ENCODE results near the gene ANHX.
"Not testable (repeated sequence)": the region's sequence is repeated elsewhere in the genome, so short reads cannot be mapped to it uniquely, and the experiment has no call there.

ANHX gene

GRCh38 chr12:133235401-133236112, at the start of gene ANHX:
ANHX (minus strand) TSS chr12:133235877; CDS start chr12:133234356, 1,521 bp downstream.
- DNase-seq (ENCODE audit: low read depth), result no peak

- DNase-seq (ENCODE audit: low read depth), result not testable (repeated sequence)
These were observed 29.0 kb upstream of the ANHX start for GRCh38 chr12:133264668-133265067.

GRCh38 chr12:133264173-133264572, 28.5 kb upstream of the ANHX start:
- no peak for DNase-seq (ENCODE audit: low read depth)

- DNase-seq (ENCODE audit: low read depth), result no peak
These were observed 20.6 kb upstream of the ANHX start for GRCh38 chr12:133256321-133256720.

- not testable (repeated sequence) for DNase-seq (ENCODE audit: low read depth)
These were observed 20.2 kb upstream of the ANHX start for GRCh38 chr12:133255833-133256232.

- DNase-seq (ENCODE audit: low read depth), result no peak
These were observed 16.1 kb upstream of the ANHX start for GRCh38 chr12:133251732-133252131.

GRCh38 chr12:133236556-133236955, 879 bp upstream of the ANHX start:
- no peak for DNase-seq (ENCODE audit: low read depth)

GRCh38 chr12:133236144-133236543, 467 bp upstream of the ANHX start:
- no peak for DNase-seq (ENCODE audit: low read depth)

GRCh38 chr12:133234971-133235370, 706 bp downstream of the ANHX start:
- DNase-seq (ENCODE audit: low read depth), result no peak

GRCh38 chr12:133233993-133234564, 1.6 kb downstream of the ANHX start:
- no peak for DNase-seq (ENCODE audit: low read depth)

GRCh38 chr12:133233006-133233405, 2.7 kb downstream of the ANHX start:
- no peak for DNase-seq (ENCODE audit: low read depth)

- DNase-seq (ENCODE audit: low read depth), result no peak
These were observed 4.7 kb downstream of the ANHX start for GRCh38 chr12:133231001-133231400.

- no peak for DNase-seq (ENCODE audit: low read depth)
These were observed 8.3 kb downstream of the ANHX start for GRCh38 chr12:133227281-133227852.

GRCh38 chr12:133226690-133227089, 9.0 kb downstream of the ANHX start:
- DNase-seq (ENCODE audit: low read depth), result no peak

GRCh38 chr12:133225527-133225926, 10.2 kb downstream of the ANHX start:
- DNase-seq (ENCODE audit: low read depth), result no peak

GRCh38 chr12:133222211-133222610, 13.5 kb downstream of the ANHX start:
- DNase-seq (ENCODE audit: low read depth), result no peak

GRCh38 chr12:133221241-133221640, 14.4 kb downstream of the ANHX start:
- no peak for DNase-seq (ENCODE audit: low read depth)

- no peak for DNase-seq (ENCODE audit: low read depth)
These were observed 15.2 kb downstream of the ANHX start for GRCh38 chr12:133220521-133220920.

GRCh38 chr12:133217219-133217618, 18.5 kb downstream of the ANHX start:
- no peak for DNase-seq (ENCODE audit: low read depth)

GRCh38 chr12:133215724-133216123, 20.0 kb downstream of the ANHX start:
- DNase-seq (ENCODE audit: low read depth), result no peak

GRCh38 chr12:133206390-133206789, 29.3 kb downstream of the ANHX start:
- DNase-seq (ENCODE audit: low read depth), result no peak

GRCh38 chr12:133204264-133204603, 31.4 kb downstream of the ANHX start:
- DNase-seq (ENCODE audit: low read depth), result no peak

GRCh38 chr12:133203344-133204263, 32.1 kb downstream of the ANHX start:
- DNase-seq (ENCODE audit: low read depth), result no peak

Data from stimulated activated CD8-positive, alpha-beta memory T cell treated with anti-CD3 and anti-CD28 coated beads, Interleukin-12 subunit alpha, Interleukin-12 subunit beta, amount 100 ng/mL, for 1 hour (primary cell).